HG02759 (cell line): ENCODE measurements around the gene STRN.
"Not testable (repeated sequence)": the region's sequence is repeated elsewhere in the genome, so short reads cannot be mapped to it uniquely, and the experiment has no call there.

Experiments
- ATAC-seq: cut with Tn5 transposase; IDR thresholded peaks from one replicate; pipeline ENCODE4 v1.9.1; 2021; ENCODE audit warnings: mild to moderate bottlenecking, moderate library complexity; ENCODE audit not compliant: unreplicated experiment

Gene STRN

GRCh38 chr2:36912695-36913094 is 53.6 kb downstream of the STRN start:
- no peak for ATAC-seq

- ATAC-seq = no peak
Observed at GRCh38 chr2:36911012-36911411, 55.3 kb downstream of the STRN start.

- no peak for ATAC-seq
Observed at GRCh38 chr2:36906277-36906676, 60.1 kb downstream of the STRN start.

GRCh38 chr2:36904636-36905035 is 61.7 kb downstream of the STRN start:
- no peak for ATAC-seq

- ATAC-seq = no peak
Observed at GRCh38 chr2:36902385-36903120, 63.8 kb downstream of the STRN start.

- no peak for ATAC-seq
Observed at GRCh38 chr2:36892805-36893204, 73.5 kb downstream of the STRN start.

GRCh38 chr2:36889795-36890194 is 76.5 kb downstream of the STRN start:
- no peak for ATAC-seq

GRCh38 chr2:36887095-36887494 is 79.2 kb downstream of the STRN start:
- ATAC-seq = not testable (repeated sequence)

- no peak for ATAC-seq
Observed at GRCh38 chr2:36886664-36887063, 79.7 kb downstream of the STRN start.

- no peak for ATAC-seq
Observed at GRCh38 chr2:36885605-36886004, 80.7 kb downstream of the STRN start.

GRCh38 chr2:36882532-36882931 is 83.8 kb downstream of the STRN start:
- no peak for ATAC-seq

- no peak for ATAC-seq
Observed at GRCh38 chr2:36881816-36882215, 84.5 kb downstream of the STRN start.

- ATAC-seq = no peak
Observed at GRCh38 chr2:36878429-36878828, 87.9 kb downstream of the STRN start.

GRCh38 chr2:36871068-36871707 is 95.1 kb downstream of the STRN start:
- no peak for ATAC-seq

GRCh38 chr2:36869606-36870005 is 96.7 kb downstream of the STRN start:
- no peak for ATAC-seq

GRCh38 chr2:36861896-36862295 is 104.4 kb downstream of the STRN start:
- no peak for ATAC-seq

GRCh38 chr2:36859366-36859792 is 107.0 kb downstream of the STRN start:
- no peak for ATAC-seq

GRCh38 chr2:36858551-36859365 is 107.6 kb downstream of the STRN start:
- peak; percentile 68 for ATAC-seq

GRCh38 chr2:36857713-36858112 is 108.6 kb downstream of the STRN start:
- no peak for ATAC-seq

GRCh38 chr2:36855429-36855828 is 110.9 kb downstream of the STRN start:
- no peak for ATAC-seq

GRCh38 chr2:36854241-36854640 is 112.1 kb downstream of the STRN start:
- ATAC-seq = no peak

GRCh38 chr2:36849265-36849664 is 117.1 kb downstream of the STRN start:
- no peak for ATAC-seq
